ENCODE data around the gene RAE1. TPM values are rescaled to one million over a fixed set of nuclear protein-coding genes. Genes with fewer than 3 reads are reported as not detected.
A peak's percentile ranks its signal among the peaks of the same experiment; 100 is the strongest.

Gene RAE1, protein sequence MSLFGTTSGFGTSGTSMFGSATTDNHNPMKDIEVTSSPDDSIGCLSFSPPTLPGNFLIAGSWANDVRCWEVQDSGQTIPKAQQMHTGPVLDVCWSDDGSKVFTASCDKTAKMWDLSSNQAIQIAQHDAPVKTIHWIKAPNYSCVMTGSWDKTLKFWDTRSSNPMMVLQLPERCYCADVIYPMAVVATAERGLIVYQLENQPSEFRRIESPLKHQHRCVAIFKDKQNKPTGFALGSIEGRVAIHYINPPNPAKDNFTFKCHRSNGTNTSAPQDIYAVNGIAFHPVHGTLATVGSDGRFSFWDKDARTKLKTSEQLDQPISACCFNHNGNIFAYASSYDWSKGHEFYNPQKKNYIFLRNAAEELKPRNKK
- 10 to 100 TPM; 15.0 to 20.4 TPM for total RNA-seq

GRCh38 chr20:57351042-57351783 lies at the start of gene RAE1:
RAE1 (plus strand) TSS chr20:57351255; CDS start chr20:57354039, 2,784 bp downstream.
- Histone ChIP-seq H3K4me3 (peak within 1 kb of the TSS; percentile 88), H3K36me3 (peaks cover 18% of the 10 kb centered on the region), H3K27ac (peak within 1 kb of the TSS; percentile 79 to 87), H3K27me3 (replicated peaks; ENCODE audit: insufficient read depth) (no peaks in the 10 kb centered on the region), H3K9me3 (no peaks in the 10 kb centered on the region), H3K4me1 (ENCODE audit: control insufficient read depth in 1 of 2, low read depth in 2 of 2) (peaks cover 5 to 11% of the 10 kb centered on the region in 2 donors)
- TF ChIP-seq CTCF (IDR thresholded peaks at IDR 0.05) = no peak
- ATAC-seq (ENCODE audit: insufficient number of reproducible peaks, low FRiP score, low read depth) (peak; percentile 72), DNase-seq (ENCODE audit: low spot score) (peak; percentile 63)

GRCh38 chr20:57306747-57307146 lies 44.3 kb upstream of the RAE1 start:
- Histone ChIP-seq H3K4me1 (ENCODE audit: control insufficient read depth in 1 of 2, low read depth in 2 of 2) (no peaks in the 10 kb centered on the region), H3K4me3 (no peak overlapping the region), H3K36me3 (no peaks in the 10 kb centered on the region), H3K27ac (no peak overlapping the region), H3K27me3 (replicated peaks; ENCODE audit: insufficient read depth) (no peaks in the 10 kb centered on the region), H3K9me3 (no peaks in the 10 kb centered on the region)
- no peak for DNase-seq (ENCODE audit: low spot score)
- no peak for TF ChIP-seq CTCF (IDR thresholded peaks at IDR 0.05)
- ATAC-seq (ENCODE audit: insufficient number of reproducible peaks, low FRiP score, low read depth) = no peak

DNA sequence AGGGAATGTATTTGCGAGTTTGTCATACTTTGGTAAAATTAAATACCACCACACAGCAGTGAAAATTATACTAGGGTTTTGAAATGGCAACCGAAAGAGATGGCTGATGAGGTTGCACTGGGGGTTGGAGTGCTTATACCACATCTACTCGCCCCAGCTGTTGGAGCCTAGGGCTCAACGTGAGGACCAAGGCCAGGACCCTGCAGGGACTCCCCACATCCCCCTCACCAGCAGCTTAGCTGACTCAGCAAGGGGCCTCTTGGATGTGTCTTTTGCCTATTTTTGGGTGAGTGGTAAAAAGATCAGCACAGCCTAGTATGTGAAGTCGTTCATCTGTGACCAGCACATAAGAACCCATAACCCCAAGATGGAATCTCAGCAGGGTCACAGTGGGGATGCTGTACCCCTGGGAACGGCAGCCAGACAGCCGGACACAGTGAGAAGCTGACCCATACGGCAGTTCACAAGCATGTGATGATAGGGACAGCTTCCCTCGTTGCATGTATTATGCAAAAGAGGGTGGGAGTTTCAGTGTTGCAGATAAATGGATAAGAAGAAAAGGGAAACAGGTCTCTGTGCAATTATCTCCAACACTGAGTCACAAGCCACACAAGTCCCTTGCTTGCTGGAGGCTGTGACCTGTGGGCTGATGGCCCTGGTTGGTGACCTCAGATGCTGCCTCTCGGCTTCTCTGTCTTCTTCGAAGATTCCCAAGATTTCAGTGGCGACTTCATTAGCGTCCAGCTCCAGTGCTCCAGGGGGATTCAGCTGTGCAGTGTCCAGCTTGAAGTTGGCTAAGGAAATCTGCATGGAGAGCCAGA lies 42.4 kb upstream of the RAE1 start:
- no peaks in the 10 kb centered on the region for H3K9me3 ChIP-seq
- TF ChIP-seq CTCF (IDR thresholded peaks at IDR 0.05) = no peak
- ATAC-seq (ENCODE audit: insufficient number of reproducible peaks, low FRiP score, low read depth) = no peak
- no peak overlapping the region for H3K4me3 ChIP-seq
- no peaks in the 10 kb centered on the region for H3K27me3 ChIP-seq (replicated peaks; ENCODE audit: insufficient read depth)
- no peaks in the 10 kb centered on the region for H3K36me3 ChIP-seq
- no peaks in the 10 kb centered on the region for H3K4me1 ChIP-seq (ENCODE audit: control insufficient read depth in 1 of 2, low read depth in 2 of 2)
- no peak for DNase-seq (ENCODE audit: low spot score)
- H3K27ac ChIP-seq = no peak overlapping the region

DNA sequence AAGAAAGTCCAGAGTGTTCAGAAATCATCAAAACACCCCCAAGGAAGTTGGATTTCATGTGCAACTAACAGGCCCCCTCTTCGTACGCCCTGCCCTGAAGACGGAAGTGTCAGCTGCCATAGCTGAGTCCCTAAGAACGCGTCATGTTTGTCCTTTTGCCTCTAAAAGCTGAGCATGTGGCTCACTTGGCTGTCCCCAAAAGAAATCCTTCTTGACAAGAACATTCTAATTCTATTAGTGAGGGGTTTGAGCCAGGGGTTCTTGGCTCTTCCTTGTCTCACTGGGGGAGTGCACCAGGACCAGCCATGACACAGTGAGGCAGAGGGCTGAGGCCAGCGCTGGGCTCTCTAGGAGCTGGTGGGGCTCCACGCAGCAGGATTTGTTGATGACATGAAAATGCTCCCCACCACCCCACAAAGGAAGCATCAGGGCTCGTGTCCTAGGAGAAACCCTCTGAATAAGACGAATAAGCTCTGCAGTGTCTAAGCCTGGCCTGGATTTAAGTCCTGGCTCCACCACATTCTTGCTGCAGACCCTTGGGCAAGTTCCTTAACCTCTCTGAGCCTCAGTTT lies 41.4 kb upstream of the RAE1 start:
- DNase-seq (ENCODE audit: low spot score) (no peak), ATAC-seq (ENCODE audit: insufficient number of reproducible peaks, low FRiP score, low read depth) (no peak)
- no peaks in the 10 kb centered on the region for H3K9me3 ChIP-seq
- no peak overlapping the region for H3K4me3 ChIP-seq
- no peaks in the 10 kb centered on the region for H3K27me3 ChIP-seq (replicated peaks; ENCODE audit: insufficient read depth)
- TF ChIP-seq CTCF (IDR thresholded peaks at IDR 0.05) = no peak
- no peaks in the 10 kb centered on the region for H3K4me1 ChIP-seq (ENCODE audit: control insufficient read depth in 1 of 2, low read depth in 2 of 2)
- H3K36me3 ChIP-seq = no peaks in the 10 kb centered on the region
- H3K27ac ChIP-seq = no peak overlapping the region
